HCT116 (cell line): ENCODE results near the gene FASN. TPM values are rescaled to one million over a fixed set of nuclear protein-coding genes. Genes with fewer than 3 reads are reported as not detected.
A peak's percentile ranks its signal among the peaks of the same experiment; 100 is the strongest.
"Not testable (repeated sequence)": the region's sequence is repeated elsewhere in the genome, so short reads cannot be mapped to it uniquely, and the experiment has no call there.

Experiments used
- ATAC-seq: fragments of 200-7000 bp; cut with Tn5 transposase; 2 replicates; pipeline ENCODE4 v1.9.1; 2020; ENCODE audit warnings: mild to moderate bottlenecking, moderate library complexity
- BruUV-seq: library from RNA; stranded (reverse); fragments of 400-500 nt; replicated peaks from 2 replicates; lab custom pipeline; 2021; lab: Mats Ljungman, UMichigan
- CTCF ChIA-PET: fragments of 300-600 bp; sonication (Branson Sonifier 250); formaldehyde crosslinking; loops from one replicate; lab custom pipeline; 2021; ENCODE audit warnings: antibody characterized with exemption; lab: Charles Lee
- POLR2A ChIA-PET: fragments of 300-600, 350-600 bp; sonication (Branson Sonifier 250); formaldehyde crosslinking; loops from one replicate; lab custom pipeline; 2021; ENCODE audit warnings: antibody characterized with exemption; lab: Charles Lee
- RAD21 ChIA-PET, 2 experiments: fragments of 300-600 bp; sonication (Branson Sonifier 250); formaldehyde crosslinking; loops; one replicate each; lab custom pipeline; 2023; ENCODE audit warnings: low total read pairs in 2 of 2; ENCODE audit not compliant: uncharacterized antibody in 2 of 2, unreplicated experiment in 2 of 2, low non-redundant PET in 1 of 2; lab: Charles Lee
- DNase-seq: peaks from one replicate; pipeline ENCODE4 v3.0.0-alpha.2; 2010; ENCODE audit warnings: low read depth, low spot score
- H2AFZ ChIP-seq: fragments of 200-600 bp; shearing (Covaris generic), sonication (generic); 2 replicates; pipeline ENCODE4 v1.6.1; 2017; ENCODE audit warnings: low read depth, mixed run types, mixed read lengths, antibody characterized with exemption, low read length; ENCODE audit not compliant: poor library complexity, severe bottlenecking
- H3K27ac ChIP-seq: 2 replicates; pipeline ENCODE4 v1.5.1; 2012; ENCODE audit warnings: low read depth, low read length
- H3K27me3 ChIP-seq: fragments of 200-600 bp; sonication (generic); 2 replicates; pipeline ENCODE4 v1.6.1; 2016; ENCODE audit warnings: mixed run types, low read length, mixed read lengths; ENCODE audit not compliant: insufficient read depth
- H3K36me3 ChIP-seq, 2 experiments: fragments of 200-500 bp in 1 of 2; fragments of 200-600 bp in 1 of 2; sonication (Bioruptor generic) in 1 of 2; sonication (generic) in 1 of 2; 2 replicates each; pipeline versions ENCODE4 v1.5.1 to v1.6.1; 2014 to 2016; ENCODE audit warnings: low read length in 2 of 2, inconsistent platforms in 1 of 2, mixed read lengths in 1 of 2, mixed run types in 1 of 2; ENCODE audit not compliant: insufficient read depth in 2 of 2, control insufficient read depth in 1 of 2
- H3K4me1 ChIP-seq, 2 experiments: fragments of 200-600 bp in 1 of 2; sonication (generic) in 1 of 2; 2 replicates each; pipeline versions ENCODE4 v1.5.1 to v1.6.1; 2012 to 2017; ENCODE audit warnings: low read length in 2 of 2, inconsistent platforms in 1 of 2, mild to moderate bottlenecking in 1 of 2, mixed read lengths in 1 of 2, mixed run types in 1 of 2, moderate library complexity in 1 of 2; ENCODE audit not compliant: insufficient read depth in 2 of 2, control insufficient read depth in 1 of 2
- H3K4me2 ChIP-seq: fragments of 200-600 bp; sonication (generic); 2 replicates; pipeline ENCODE4 v1.6.1; 2017; ENCODE audit warnings: mixed run types, low read length, mixed read lengths
- H3K4me3 ChIP-seq, 2 experiments: fragments of 200-600 bp in 1 of 2; sonication (generic) in 1 of 2; replicated peaks in 1 of 2; 2 replicates each; pipeline ENCODE4 v1.5.1; 2011 to 2016; ENCODE audit warnings: low read length in 2 of 2, control low read depth in 1 of 2, low read depth in 1 of 2, mild to moderate bottlenecking in 1 of 2, mixed read lengths in 1 of 2, mixed run types in 1 of 2
- H3K79me2 ChIP-seq: fragments of 200-600 bp; sonication (generic); 2 replicates; pipeline ENCODE4 v1.6.1; 2017; ENCODE audit warnings: mild to moderate bottlenecking, mixed run types, low read length, moderate library complexity, mixed read lengths; ENCODE audit not compliant: insufficient read depth
- H3K9ac ChIP-seq: fragments of 200-600 bp; sonication (generic); 2 replicates; pipeline ENCODE4 v1.6.1; 2016; ENCODE audit warnings: low read length, mixed read lengths
- H3K9me2 ChIP-seq: fragments of 200-600 bp; sonication (generic), shearing (Covaris generic); 2 replicates; pipeline ENCODE4 v1.6.1; 2017; ENCODE audit warnings: mixed run types, mild to moderate bottlenecking, moderate library complexity; ENCODE audit not compliant: insufficient read depth
- H3K9me3 ChIP-seq, 2 experiments: fragments of 200-500 bp in 1 of 2; fragments of 200-600 bp in 1 of 2; sonication (Bioruptor generic) in 1 of 2; sonication (generic) in 1 of 2; 2 replicates each; pipeline ENCODE4 v1.6.1; 2014 to 2017; ENCODE audit warnings: low read length in 2 of 2, mixed read lengths in 2 of 2, inconsistent platforms in 1 of 2, low read depth in 1 of 2, mild to moderate bottlenecking in 1 of 2, mixed run types in 1 of 2, moderate library complexity in 1 of 2; ENCODE audit not compliant: control insufficient read depth in 1 of 2, insufficient read depth in 1 of 2
- H4K20me1 ChIP-seq: fragments of 200-600 bp; sonication (generic), shearing (Covaris generic); 2 replicates; pipeline ENCODE4 v1.6.1; 2017; ENCODE audit warnings: mixed run types, mild to moderate bottlenecking, moderate library complexity; ENCODE audit not compliant: insufficient read depth
- EGR1 ChIP-seq: IDR thresholded peaks from 2 replicates; pipeline ENCODE4 v1.6.1; 2012; ENCODE audit warnings: low read depth
- EZH2 ChIP-seq: fragments of 200-600 bp; sonication (generic); IDR thresholded peaks from 2 replicates; pipeline ENCODE4 v1.6.1; 2017; ENCODE audit warnings: antibody characterized with exemption, mixed run types
- EZH2phosphoT487 ChIP-seq: fragments of 200-600 bp; IDR thresholded peaks from 2 replicates; pipeline ENCODE4 v1.6.1; 2018; ENCODE audit warnings: antibody characterized with exemption, borderline replicate concordance
- POLR2AphosphoS5 ChIP-seq: IDR thresholded peaks from 2 replicates; pipeline ENCODE4 v1.6.1; 2011; ENCODE audit warnings: mild to moderate bottlenecking, low read depth, low read length, moderate library complexity
- SP1 ChIP-seq: IDR thresholded peaks from 2 replicates; pipeline ENCODE4 v1.6.1; 2012; ENCODE audit warnings: low read depth
- SRF ChIP-seq: IDR thresholded peaks from 2 replicates; pipeline ENCODE4 v1.6.1; 2012; ENCODE audit warnings: low read depth
- ZFX ChIP-seq: fragments of 450-650 bp; IDR thresholded peaks from 2 replicates; pipeline ENCODE4 v1.6.1; 2017
- ZNF274 ChIP-seq: fragments of 200-500 bp; sonication (Bioruptor generic); IDR thresholded peaks from 2 replicates; pipeline ENCODE4 v1.6.1; 2014; ENCODE audit warnings: mild to moderate bottlenecking, low read depth, low read length, inconsistent platforms
- intact Hi-C: fragments of 100-400 bp; cut with micrococcal nuclease; formaldehyde crosslinking; loops from 2 replicates; pipeline ENCODE4 v1.10.0; 2022
- total RNA-seq: library from RNA; stranded (reverse); gene quantifications from one replicate; pipeline ENCODE4 v1.2.1, GENCODE V29; 2021; ENCODE audit not compliant: unreplicated experiment
- TF ChIP-seq, protein P1 (sequence below): IDR thresholded peaks from 2 replicates; pipeline ENCODE4 v1.6.1; 2012
- TF ChIP-seq, protein P2 (sequence below), 3 experiments: fragments of 200-600 bp in 1 of 3; sonication (generic) in 1 of 3; IDR thresholded peaks in 2 of 3; conservative IDR thresholded peaks in 1 of 3; 2 replicates each; pipeline ENCODE4 v1.5.1; 2012 to 2017; ENCODE audit warnings: low read depth in 2 of 3, low read length in 2 of 3, antibody characterized with exemption in 1 of 3, borderline replicate concordance in 1 of 3, control low read depth in 1 of 3, mild to moderate bottlenecking in 1 of 3, mixed read lengths in 1 of 3, mixed run types in 1 of 3, moderate library complexity in 1 of 3; ENCODE audit not compliant: insufficient read depth in 1 of 3

Gene FASN
- total RNA-seq, 1 experiment from 2014 or later = 754 TPM

DNA sequence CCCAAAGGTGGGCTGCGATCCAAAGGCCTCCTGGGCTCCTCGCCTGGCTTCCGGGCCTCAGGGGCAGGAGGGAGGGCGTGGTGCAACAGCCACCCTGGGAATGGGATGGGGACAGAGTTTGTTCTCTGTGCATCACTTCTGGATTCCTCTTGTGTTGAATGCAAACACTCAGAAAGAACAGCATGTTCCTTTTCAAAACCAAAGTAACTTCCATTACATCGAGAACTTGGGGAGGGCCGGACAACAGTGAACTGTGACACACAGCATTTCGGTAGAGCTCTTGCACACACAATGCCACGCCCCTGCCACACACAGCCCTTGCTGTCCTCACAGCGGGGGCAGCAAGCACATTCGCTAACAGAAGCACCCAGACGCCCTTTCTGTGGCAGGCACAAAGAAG, 36.1 kb upstream of the FASN start (continued):
- TF ChIP-seq ZFX (no peak), POLR2AphosphoS5 (no peak), EGR1 (no peak), SP1 (no peak), EZH2 (no peak), SRF (no peak), EZH2phosphoT487 (no peak), ZNF274 (no peak)

DNA sequence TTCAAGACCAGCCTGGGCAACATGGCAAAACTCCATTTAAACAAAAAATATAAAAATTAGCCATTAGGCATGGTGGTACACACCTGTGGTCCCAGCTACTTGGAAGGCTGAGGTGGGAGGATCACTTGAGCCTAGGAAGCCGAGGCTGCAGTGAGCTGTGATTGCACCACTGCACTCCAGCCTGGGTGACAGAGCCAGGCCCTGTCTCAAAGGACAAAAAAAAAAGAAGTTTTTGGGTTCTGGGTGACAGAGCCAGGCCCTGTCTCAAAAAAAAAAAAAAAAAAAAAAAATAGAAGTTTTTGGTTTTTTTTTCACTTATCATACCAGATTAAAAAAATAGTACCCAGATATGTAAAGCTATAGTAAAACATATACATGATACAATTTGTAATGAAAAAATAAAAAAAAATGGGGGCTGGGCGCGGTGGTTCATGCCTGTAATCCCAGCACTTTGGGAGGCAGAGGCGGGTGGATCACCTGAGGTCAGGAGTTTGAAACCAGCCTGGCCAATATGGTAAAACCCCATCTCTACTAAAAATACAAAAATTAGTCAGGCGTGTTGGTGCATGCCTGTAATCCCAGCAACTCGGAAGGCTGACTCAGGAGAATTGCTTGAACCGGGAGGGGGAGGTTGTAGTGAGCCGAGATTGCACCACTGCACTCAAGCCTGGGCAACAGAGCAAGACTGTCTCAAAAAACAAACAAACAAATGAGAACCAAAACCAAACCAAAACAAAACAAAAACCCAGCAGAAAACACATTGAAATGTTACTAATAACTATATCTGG, 35.3 kb upstream of the FASN start:
- H3K4me1 ChIP-seq, H3K9me3 ChIP-seq, CTCF ChIA-PET, H3K27me3 ChIP-seq, RAD21 ChIA-PET, DNase-seq, intact Hi-C loops, BruUV-seq, H3K36me3 ChIP-seq, H3K4me2 ChIP-seq, H4K20me1 ChIP-seq, H3K9ac ChIP-seq, H3K4me3 ChIP-seq, ATAC-seq, H3K9me2 ChIP-seq, H2AFZ ChIP-seq, H3K79me2 ChIP-seq, H3K27ac ChIP-seq: not testable (repeated sequence)
- POLR2A ChIA-PET = interaction anchor here (0.7 kb wide), 1 partner anchor 9 kb away, joined by 6 read pairs; no protein-coding TSS in a partner anchor

DNA sequence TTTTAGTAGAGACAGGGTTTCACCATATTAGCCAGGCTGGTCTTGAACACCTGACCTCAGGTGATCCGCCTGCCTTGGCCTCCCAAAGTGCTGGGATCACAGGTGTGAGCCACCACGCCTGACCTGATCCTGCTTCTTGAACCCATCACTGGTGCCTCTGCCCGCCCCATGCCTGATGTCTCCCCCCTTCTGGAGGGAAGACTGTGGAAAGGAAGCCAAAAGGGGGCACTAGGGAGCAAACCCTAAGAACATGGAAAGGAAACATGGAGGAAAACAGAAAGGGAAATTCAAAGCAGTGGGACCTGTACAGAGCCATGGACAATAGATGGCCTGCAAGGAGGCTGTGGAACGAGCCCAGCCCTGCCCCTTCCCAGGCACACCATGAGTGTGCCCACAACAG, 31.1 kb upstream of the FASN start:
- no peaks in the 10 kb centered on the region for H3K36me3 ChIP-seq
- no peak overlapping the region for H3K4me3 ChIP-seq
- ChIA-PET POLR2A (no interaction called here), CTCF (no interaction called here), RAD21 (no interaction called here)
- no TSS peak for BruUV-seq
- no peak overlapping the region for H2AFZ ChIP-seq
- no peaks in the 10 kb centered on the region for H3K27me3 ChIP-seq
- no peak overlapping the region for H3K27ac ChIP-seq
- no peak overlapping the region for H3K9ac ChIP-seq
- H3K4me1 ChIP-seq = peaks cover 7% of the 10 kb centered on the region in 2 experiments
- no peaks in the 10 kb centered on the region for H3K9me3 ChIP-seq
- ATAC-seq = peak; percentile 67
- H4K20me1 ChIP-seq = no peaks in the 10 kb centered on the region
- no peak overlapping the region for H3K4me2 ChIP-seq
- peak; percentile 12 for DNase-seq
- no peaks in the 10 kb centered on the region for H3K79me2 ChIP-seq
- intact Hi-C loops = no loop called here
- no peaks in the 10 kb centered on the region for H3K9me2 ChIP-seq
- TF ChIP-seq, protein P1, sequence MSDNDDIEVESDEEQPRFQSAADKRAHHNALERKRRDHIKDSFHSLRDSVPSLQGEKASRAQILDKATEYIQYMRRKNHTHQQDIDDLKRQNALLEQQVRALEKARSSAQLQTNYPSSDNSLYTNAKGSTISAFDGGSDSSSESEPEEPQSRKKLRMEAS = no peak
- TF ChIP-seq, protein P2, sequence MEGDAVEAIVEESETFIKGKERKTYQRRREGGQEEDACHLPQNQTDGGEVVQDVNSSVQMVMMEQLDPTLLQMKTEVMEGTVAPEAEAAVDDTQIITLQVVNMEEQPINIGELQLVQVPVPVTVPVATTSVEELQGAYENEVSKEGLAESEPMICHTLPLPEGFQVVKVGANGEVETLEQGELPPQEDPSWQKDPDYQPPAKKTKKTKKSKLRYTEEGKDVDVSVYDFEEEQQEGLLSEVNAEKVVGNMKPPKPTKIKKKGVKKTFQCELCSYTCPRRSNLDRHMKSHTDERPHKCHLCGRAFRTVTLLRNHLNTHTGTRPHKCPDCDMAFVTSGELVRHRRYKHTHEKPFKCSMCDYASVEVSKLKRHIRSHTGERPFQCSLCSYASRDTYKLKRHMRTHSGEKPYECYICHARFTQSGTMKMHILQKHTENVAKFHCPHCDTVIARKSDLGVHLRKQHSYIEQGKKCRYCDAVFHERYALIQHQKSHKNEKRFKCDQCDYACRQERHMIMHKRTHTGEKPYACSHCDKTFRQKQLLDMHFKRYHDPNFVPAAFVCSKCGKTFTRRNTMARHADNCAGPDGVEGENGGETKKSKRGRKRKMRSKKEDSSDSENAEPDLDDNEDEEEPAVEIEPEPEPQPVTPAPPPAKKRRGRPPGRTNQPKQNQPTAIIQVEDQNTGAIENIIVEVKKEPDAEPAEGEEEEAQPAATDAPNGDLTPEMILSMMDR (IDR thresholded peaks at IDR 0.05 in 2 of 3, conservative IDR thresholded peaks at IDR 0.05 in 1 of 3; ENCODE audit: borderline replicate concordance in 1 of 3, insufficient read depth in 1 of 3, low read depth in 2 of 3, low read length in 2 of 3) = peak in 2 of 3 experiments; percentile 50 to 56; a peak in 4 of 6 replicates
